Measurements from ENCODE around the gene GPR146. TPM values are rescaled to one million over a fixed set of nuclear protein-coding genes. Genes with fewer than 3 reads are reported as not detected.

The GPR146 gene
- total RNA-seq, 1 donor from 2014 or later = 17.0 TPM

DNA sequence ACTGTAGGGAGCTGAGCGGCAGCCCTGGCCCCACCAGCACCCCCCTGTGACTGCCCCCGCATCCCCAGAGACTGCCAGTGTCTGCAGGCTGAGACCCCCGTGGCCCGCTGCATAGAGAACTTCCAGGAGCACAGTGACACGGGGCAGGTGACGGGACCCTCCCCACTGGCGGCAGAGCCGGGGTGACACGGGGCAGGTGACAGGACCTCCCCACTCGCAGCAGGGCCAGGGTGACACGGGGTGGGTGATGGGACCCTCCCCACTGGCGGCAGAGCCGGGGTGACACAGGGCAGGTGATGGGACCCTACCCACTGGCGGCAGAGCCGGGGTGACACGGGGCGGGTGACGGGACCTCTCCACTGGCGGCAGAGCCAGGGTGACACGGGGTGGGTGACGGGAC, 45.9 kb downstream of the GPR146 start:
- intact Hi-C loops (cut with micrococcal nuclease) = no loop called here

DNA sequence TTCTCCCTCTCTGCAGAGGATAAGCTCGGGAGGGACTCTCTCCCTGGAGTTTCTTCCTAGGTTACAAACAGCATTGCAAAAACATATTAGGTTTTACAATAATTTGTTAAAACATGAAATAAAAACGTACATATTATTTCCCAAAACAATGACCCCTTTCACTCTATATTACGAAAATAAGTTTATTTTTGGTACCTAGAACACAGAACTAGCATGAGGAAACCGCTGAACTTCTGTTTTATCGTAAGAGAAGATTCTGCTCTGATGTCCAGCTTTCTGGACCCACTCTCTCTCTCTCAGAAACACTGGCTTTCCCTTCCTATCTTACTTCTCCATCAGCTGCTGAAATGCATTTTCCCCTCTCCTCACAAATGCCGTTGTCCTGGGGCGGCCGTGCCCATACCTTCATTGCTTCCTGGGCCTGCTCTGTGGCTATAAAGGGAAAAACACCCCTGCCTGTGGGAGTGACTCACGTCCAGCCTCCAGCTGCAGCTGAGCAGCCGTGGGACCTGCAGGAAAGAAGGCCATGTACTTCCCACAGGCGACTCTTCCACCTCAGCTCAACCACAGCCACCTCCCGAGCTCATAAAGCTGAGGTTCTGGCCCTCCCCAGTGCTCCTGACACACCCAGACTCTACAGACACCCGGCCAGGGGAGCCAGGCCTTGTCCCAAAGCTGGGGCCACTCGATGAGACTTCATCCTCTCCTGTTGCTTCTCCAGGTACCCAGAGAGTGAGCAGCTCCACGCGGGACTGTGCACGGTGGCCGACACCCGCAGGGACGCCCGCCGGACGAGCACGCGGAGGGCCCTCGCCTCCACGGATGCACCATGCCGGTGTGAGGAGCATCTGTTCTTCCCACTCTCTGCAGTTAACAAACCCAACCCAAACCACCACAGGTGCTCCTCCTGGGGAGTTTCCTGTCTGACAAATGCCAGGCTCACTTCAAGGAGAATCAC, 46.6 kb downstream of the GPR146 start:
- intact Hi-C loops (cut with micrococcal nuclease) = no loop called here

DNA sequence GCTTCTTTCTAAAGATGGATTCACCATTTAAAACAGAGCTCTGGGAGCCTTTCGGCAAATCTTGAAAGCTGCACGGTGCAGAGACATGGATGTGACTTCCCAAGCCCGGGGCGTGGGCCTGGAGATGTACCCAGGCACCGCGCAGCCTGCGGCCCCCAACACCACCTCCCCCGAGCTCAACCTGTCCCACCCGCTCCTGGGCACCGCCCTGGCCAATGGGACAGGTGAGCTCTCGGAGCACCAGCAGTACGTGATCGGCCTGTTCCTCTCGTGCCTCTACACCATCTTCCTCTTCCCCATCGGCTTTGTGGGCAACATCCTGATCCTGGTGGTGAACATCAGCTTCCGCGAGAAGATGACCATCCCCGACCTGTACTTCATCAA, 47.3 kb downstream of the GPR146 start:
- intact Hi-C loops (cut with micrococcal nuclease) = no loop called here

DNA sequence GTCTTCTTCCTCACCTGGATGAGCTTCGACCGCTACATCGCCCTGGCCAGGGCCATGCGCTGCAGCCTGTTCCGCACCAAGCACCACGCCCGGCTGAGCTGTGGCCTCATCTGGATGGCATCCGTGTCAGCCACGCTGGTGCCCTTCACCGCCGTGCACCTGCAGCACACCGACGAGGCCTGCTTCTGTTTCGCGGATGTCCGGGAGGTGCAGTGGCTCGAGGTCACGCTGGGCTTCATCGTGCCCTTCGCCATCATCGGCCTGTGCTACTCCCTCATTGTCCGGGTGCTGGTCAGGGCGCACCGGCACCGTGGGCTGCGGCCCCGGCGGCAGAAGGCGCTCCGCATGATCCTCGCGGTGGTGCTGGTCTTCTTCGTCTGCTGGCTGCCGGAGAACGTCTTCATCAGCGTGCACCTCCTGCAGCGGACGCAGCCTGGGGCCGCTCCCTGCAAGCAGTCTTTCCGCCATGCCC, 47.9 kb downstream of the GPR146 start:
- intact Hi-C loops (cut with micrococcal nuclease) = no loop called here

DNA sequence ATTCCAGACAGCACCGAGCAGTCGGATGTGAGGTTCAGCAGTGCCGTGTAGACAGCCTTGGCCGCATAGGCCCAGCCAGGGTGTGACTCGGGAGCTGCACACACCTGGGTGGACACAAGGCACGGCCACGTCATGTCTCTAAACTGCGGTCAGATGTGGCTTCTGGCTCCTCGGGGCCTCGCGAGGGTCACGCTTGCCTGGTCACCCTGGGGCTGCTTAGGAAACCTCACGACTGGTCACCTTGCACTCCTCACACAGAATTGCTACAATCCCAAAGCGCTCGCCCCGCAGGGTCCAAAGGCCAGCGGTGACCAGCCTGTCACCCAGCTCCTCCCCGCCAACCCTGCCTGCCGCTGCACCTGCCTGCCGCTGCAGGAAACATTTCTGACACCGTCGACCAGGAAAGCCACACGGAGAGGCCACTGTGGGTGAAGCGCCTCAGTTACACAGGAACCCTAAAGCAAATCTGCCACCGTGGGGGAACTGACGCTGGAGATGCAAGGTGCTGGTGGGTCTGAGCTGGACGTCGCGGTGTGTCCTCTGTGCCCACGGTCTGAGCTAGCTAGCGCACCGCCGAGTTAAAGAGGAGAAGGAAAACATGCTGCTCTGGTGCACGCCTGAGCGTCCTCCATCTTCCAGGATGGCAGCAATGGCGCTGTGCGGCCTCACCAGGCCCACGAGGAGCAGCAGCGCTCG, 48.6 kb downstream of the GPR146 start:
- intact Hi-C loops (cut with micrococcal nuclease) = no loop called here

DNA sequence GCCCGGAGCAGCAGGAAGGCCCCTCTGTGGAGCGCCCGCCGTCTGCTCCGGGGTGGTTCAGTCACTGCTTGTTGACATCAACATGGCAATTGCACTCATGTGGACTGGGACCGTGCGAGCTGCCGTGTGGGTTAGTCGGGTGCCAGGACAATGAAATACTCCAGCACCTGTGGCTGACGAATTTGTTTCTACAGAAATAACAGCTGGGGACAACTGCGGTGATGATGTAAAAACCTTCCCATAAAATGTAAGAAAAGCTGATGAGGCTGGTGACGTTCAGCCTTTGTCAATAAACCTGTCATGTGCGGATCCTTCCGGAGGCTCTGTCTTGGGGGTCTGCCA, 49.1 kb downstream of the GPR146 start:
- intact Hi-C loops (cut with micrococcal nuclease) = no loop called here

DNA sequence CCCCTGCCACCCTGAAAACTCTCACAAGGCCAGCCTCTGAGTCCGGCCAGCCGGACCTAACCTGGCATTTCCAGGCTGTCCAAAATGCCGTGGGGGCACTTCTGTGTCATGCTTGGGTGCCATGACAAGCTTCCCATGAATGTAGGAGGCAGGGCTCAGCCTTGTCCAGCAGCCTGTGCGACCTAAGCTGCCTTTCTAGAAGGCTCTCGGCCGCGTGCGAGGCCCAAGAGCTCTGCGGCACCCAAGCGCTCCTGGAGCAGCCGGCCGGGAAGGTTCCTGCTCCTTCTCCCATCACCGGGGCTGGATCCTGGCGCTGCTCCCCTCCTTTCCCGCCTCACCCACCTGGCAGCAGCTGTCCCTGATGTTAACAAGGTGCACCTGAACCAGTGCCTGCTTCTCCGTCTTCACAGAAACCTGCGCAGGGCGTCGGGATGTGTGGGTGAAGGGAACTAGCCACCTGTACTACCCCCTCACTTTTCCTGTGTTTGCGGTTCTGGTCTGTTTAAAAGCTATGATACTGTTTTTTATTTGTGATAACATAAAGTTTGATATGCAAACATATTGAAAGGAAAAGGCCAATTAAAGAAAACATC, 49.7 kb downstream of the GPR146 start:
- intact Hi-C loops (cut with micrococcal nuclease) = no loop called here

DNA sequence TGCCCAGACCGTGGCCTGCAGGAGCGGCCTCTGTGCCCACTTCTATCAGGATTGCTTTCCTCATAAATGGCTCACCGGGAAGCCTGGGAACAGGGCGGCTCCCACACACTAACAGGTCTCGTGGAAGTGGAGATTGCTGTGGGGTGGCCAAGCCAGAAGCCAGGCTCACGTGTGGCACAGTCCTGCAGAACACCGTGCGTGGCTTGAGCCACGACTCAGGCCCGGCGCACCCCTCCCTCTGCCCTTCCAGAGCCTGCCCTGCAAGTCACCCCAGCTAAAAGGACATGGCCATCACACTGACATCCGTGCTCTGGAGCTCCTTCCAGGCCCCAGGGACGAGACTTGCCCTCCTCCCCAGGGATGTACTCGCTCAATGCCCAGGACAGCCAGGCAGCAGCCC, 50.5 kb downstream of the GPR146 start:
- intact Hi-C loops (cut with micrococcal nuclease) = no loop called here

DNA sequence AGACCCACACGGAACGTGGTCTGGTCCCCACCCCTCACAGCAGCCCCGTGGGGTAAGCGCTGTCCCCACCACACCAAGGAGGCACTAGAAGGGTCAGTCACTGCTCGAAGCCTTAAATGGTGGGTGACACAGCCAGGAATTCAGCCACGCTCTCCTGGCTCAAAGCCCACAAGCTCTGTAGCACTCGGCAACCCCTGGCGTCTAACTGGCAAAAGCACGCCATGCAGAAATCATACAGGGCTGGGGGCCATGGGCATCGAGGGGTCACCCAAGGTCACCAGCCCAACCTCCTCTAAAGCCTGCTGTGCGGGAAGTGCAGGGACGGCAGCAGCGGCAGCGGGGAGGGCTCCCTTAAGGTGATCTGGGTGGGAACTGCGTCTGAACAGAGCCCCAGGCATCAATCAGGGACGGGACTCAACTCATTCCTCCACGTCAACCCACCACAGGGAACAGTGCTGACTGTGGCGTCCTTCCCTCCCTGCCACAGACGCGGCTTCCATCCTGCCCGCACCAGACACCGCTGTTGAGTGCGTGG, 51.3 kb downstream of the GPR146 start:
- intact Hi-C loops (cut with micrococcal nuclease) = no loop called here

DNA sequence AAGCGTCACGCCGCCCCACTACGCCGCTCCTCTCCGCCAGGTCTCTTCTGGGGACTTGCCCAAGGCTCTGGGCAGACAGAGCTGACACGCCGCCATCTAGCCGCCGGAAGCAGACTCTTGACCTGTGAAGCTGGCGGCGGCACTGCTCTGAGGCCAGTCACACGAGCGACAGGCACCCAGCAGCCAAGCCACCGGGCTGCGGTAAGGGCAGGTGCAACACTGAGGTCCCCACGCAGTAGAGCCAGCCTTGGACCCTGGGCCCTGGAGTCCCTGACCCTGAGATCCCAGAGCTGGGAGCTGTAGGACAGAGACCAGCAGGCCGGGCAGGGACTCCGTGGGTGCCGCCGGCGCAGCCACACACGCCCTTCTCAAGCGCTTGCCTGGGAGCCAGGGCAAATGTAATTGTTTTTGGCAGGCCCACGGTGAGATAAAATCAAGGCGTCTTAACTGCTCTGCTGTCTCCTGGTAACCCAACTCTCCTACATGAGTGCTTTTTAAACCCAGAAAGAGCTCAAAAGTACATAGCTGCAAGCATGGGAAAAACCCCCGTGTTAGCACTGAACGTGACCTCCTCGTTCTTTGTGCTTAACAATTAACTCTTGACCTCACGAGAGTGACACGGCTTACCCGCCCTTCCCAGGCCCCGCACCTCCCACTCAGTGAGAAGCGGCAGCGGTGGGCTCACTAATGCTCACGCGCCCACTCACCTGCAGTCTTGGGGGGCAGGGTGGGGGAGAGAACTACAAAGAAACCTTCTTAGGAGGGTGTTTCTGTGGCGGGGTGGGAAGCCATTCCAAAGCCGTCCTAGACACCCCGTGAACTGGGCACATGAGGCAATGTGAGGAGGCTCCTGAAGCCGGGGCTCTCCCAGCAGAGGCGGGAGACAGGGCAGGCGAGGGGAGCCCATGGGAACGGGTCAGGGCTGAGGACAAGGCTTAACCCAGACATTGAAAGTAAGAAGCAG, 52.1 kb downstream of the GPR146 start:
- intact Hi-C loops (cut with micrococcal nuclease) = no loop called here

DNA sequence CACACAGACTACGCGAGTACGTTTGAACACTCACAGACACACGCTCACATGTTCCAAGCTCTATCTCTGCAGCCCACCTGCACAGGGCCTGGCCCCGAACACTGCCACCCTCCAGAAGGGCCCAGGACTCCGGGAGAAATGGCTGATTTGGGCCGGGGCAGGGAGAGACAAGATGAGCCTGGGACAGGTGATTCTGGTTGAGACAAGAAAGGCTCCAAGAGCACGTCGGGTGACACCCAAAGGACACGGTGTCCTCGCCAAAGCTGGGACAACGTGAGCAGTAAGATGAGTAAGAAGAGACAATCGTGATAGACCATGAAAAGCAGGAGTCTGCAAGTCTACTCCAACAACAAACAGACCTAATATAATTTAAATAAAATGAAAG, 52.8 kb downstream of the GPR146 start:
- intact Hi-C loops (cut with micrococcal nuclease) = no loop called here

DNA sequence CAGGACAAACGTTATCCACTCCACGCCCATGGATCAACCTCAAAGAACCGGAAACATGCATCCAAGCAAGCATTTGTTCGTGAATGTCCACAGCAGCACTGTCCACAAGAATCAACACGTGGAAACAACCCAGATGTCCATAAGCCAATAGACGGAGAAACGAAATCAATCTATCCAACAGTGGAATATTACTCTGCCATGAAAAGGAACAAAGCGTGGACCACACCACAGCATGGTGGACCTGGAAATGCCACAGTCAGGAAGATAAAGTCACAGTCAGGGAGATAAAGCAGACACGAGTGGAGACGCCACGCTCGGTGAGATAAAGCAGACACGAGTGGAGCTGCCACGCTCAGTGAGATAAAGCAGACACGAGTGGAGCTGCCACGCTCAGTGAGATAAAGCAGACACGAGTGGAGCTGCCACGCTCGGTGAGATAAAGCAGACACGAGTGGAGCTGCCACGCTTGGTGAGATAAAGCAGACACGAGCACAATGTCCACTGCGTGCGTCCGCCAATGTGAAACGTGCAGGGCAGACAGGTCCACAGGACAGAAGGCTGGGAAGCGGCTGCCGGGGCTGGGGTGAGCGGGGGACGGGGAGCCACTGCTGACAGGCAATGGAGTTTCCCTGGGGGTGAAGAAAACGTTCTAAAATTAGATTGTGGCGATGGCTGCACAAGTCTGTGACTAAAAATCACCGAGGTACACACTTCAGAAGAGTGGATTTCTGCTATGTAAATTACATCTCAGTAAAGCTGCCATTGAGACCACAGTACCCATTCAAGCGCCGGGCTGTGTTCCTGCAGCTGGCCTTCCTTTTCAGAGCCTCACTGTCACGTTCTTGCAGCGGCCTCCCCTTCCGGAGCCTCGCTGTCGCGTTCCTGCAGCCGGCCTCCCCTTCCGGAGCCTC, 54.2 kb downstream of the GPR146 start:
- intact Hi-C loops (cut with micrococcal nuclease) = no loop called here

DNA sequence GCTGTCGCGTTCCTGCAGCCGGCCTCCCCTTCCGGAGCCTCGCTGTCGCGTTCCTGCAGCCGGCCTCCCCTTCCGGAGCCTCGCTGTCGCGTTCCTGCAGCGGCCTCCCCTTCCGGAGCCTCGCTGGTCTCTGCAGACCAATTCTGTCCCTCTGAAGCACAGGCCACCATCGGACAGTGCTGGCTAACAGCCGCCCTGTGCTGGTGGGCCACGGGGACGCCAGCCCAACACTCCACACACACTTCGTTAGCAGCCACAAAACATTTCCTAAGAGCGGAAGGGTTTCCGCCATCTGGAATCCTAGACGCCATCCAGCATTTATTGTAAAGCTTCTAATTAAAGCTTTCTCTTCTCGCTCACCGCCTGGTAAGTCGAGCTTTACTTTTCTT, 54.8 kb downstream of the GPR146 start:
- intact Hi-C loops (cut with micrococcal nuclease) = no loop called here

DNA sequence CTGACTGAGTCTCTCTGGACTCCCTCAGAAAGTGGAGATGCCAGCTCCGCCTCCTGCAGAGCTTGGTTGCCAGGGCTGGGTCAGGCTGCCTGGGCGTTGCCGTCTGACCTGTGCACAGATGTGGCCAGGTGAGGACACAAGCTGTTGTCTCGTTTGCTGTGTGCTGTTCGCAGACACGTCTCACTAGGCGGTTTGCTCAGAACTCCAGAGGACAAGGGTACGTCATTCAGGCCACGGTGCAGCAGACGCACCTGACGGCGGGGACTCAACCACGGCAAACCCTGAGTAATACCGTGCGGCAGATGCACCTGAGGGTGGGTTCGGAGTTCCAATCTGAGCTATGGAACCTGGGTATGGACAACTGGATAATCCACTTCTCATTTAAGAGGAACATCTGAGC, 55.3 kb downstream of the GPR146 start:
- intact Hi-C loops (cut with micrococcal nuclease) = no loop called here

DNA sequence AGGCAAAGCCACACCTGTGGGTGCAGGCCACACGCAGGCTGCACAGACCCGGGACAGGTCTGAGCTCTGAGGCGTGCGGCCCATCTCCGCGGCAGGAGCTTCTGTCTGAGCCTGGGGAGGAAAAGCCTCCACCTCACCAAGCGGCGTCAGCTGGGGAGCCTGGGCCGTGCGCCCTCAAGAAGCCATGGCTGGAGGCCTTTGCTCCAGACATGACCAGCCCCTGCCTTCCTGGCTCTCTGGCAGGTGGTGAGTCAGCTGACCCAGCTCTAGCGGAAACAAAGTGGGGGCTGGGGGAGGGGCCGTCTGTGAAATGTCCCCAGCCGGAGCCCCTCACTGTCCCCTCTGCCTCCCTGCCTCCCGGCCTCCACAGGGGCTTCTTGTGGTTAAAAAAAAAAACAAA, 56.0 kb downstream of the GPR146 start:
- intact Hi-C loops (cut with micrococcal nuclease) = no loop called here

DNA sequence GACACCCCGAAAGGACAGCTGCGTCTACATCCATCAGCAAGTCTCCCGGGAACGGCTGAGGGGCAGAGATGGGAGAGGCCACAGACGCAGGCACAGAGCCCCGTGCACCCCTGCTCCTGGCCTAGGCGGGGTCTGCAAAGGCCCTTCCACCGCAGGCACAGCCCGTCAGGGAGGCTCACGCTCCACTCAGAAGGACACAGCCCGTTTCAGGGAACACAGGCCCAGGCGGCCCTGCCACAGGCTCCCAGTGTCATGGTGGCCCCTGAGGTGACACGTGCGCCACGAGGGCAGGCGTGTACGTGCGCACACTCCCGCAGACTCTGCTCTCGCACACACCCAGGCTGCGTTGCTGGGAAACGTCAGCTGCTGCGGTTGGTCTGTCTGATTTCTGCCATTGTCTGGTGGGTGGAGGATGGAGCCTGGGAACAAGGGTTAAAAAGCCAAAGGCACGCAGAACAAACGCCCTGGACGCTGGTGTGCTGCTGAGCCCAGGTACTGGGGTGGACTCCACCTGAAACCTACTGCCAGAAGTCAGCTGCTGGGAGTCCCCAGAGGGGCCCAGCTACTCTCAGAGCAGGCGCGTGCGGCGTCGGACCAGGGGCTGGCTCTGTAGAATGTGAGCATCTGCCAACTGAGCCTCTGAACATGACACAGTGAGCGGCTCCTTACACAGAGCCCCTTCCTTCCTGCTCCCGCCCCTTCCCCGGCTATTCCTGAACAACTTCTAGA, 56.7 kb downstream of the GPR146 start:
- intact Hi-C loops (cut with micrococcal nuclease) = no loop called here

DNA sequence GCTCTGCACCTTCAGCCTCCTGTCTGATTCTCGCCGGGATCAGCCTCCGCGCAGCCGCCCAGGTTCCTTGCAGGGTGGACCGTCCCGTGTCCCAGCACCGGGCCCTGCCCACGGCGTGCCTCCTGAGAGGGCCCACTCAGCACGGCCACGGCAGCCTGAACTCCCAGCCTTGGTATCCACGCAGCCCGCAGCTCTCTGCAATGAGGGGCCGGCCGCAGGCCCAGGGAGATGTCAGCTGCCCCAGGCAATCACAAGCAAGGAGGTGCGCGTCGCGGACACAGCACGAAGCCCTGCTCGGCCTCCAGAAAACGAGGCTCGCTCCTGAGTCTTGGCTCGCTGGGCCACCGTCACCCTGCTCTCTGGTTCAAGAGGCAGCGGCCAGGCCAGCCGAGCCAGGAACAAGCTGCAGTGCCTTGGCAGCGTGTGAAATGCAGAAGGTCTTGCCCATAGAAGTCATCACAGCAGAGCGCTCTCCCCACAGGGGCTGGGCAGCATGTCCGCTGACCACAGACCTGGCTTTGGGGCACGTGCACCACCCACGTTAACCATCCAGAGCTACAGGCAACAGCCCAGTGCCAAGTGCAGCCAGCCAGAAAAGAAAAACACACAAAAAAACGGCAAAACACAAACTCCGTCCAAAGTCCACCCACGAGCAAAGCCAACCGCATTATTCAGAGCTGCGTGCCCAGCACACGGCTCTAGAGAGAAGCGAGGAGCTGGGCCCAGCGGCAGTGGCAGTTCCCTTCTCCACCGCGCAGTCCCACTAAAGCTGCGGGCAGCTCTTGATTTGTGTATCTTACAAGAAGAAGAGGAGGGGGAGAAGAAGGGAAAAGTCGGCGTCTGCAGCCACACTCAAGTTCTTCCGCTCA, 57.5 kb downstream of the GPR146 start:
- intact Hi-C loops (cut with micrococcal nuclease) = no loop called here

All from T-helper 2 cell treated with Interferon-gamma antibody and Interleukin-4, amounts not matched to agents 100 ng/mL and 5 ng/mL, for 36 hours (primary cell).